ENCODE measurements around the gene SDR39U1. TPM values are rescaled to one million over a fixed set of nuclear protein-coding genes. Genes with fewer than 3 reads are reported as not detected.
"Not testable (repeated sequence)": the region's sequence is repeated elsewhere in the genome, so short reads cannot be mapped to it uniquely, and the experiment has no call there.

Gene SDR39U1
- polyA plus RNA-seq, 6 donors from 2014 or later = 79.5 to 106 (median 87.5) TPM

DNA sequence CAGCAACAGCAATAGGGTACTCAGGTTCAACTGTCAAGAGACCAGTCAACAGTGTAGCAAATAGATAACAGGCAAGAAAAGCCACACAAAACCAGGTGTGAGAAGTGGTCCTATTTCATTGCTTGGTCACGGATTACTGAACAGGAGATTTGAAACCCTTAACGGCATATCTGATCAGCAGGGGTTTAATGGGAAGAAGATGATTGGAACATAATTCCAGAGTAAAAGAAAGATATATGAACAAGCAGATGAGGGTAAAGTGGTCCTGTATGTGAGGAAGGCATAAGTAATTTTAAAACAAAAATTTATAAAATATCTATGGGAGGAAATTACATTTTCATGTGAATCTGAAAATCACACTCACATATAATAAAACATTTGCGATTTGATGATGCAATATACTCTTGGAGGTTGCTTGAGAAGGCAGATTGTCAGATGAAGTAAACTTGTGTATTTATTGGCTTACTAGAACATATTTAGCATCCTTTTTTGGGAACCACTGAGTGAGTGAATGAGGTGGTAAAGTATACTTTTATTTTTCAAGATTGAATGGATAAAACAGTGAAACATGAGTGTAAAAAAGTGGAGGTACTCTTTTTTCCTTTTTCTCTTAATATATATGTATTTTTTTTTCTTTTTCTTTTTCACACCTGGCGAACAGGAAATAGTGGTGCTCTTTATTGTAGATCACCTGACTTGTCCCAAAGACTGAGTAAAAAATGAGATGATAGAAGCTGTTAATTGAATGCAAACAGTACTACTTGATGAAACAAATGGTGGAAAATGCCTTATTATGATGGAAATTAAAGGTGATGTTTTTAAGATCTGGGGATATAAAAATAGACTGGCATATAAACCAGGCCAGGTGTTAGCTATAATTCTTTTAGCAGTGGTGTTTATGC lies 21.6 kb upstream of the SDR39U1 start:
- Mint-ChIP-seq H3K9me3 (peaks cover 0 to 3% (median 0%) of the 10 kb centered on the region in 7 donors), H3K36me3 (peaks cover 7 to 8% of the 10 kb centered on the region in 2 donors), H3K27ac (peak overlapping the region in 1 of 6 donors; percentile 83), H3K4me3 (no peak overlapping the region), H3K4me1 (peaks cover 4 to 9% (median 6%) of the 10 kb centered on the region in 3 donors), H3K27me3 (peaks cover 0 to 19% (median 0%) of the 10 kb centered on the region in 3 donors)
- DNase-seq (no peak), ATAC-seq (ENCODE audit: low read depth in 2 of 2) (no peak)

DNA sequence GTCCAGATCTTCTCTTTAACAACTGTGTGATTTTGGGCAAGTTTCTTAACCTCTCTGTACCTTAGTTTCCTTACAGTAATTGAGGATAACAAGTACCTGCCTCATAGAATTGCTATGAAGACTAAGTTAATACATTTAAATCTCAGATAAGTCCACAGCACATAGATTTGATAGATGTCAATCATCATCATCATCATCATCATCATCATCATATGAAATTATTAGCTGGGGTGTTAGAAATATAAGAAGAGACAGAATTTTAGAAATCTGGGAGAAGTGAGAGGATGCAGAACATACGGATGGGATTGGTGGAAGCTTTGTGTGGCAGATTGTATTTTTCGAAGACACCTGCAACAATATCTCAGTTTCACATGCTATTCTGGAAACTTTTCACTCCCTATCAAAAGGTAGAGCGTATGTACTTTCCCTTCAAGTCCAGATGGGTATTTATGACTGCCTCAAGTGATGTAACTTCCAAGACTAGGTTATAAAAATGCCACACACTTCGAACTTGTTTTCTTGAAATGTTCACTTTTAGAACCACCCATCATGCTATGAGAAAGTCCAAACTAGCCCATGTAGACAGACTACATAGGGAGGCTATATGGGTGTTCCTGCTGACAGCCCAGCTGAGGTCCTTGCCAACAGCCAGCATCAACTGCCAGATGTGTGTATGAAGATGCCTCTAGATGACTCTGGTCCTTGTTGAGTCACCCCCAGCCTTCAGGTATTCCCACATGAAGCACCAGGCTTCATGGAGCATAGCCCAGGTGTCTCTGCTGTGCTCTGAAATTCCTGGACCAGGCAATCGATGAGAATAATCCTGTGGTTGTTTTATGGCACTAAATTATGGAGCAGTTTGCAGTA lies 20.7 kb upstream of the SDR39U1 start:
- no peak overlapping the region for H3K4me3 Mint-ChIP-seq
- peak overlapping the region in 1 of 6 donors; percentile 49 for H3K27ac Mint-ChIP-seq
- H3K36me3 Mint-ChIP-seq = peaks cover 7 to 8% of the 10 kb centered on the region in 2 donors
- DNase-seq = no peak
- ATAC-seq (ENCODE audit: low read depth in 2 of 2) = no peak
- H3K27me3 Mint-ChIP-seq = peaks cover 0 to 20% (median 0%) of the 10 kb centered on the region in 3 donors
- peaks cover 0 to 3% (median 0%) of the 10 kb centered on the region in 7 donors for H3K9me3 Mint-ChIP-seq
- H3K4me1 Mint-ChIP-seq = peaks cover 4 to 9% (median 6%) of the 10 kb centered on the region in 3 donors

DNA sequence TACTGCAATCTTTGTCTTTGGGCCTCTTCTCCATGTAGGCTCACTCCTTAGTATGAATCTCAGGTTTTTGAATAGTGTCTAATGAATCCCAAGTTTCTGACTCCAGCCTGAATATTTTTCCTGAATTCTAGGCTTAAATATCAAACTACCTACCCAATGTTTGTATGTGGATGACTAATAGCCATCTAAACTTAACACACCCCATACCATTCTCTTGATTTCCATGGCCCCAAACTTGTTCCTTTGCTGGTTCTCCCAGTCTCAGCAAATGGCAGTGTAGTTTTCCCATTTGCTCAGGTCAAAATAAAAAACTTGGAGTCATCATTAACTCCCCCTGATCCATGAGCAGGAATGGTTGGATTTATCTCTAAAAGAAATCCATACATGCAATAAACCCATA lies 18.8 kb upstream of the SDR39U1 start:
- H3K27ac Mint-ChIP-seq = peak overlapping the region in 1 of 6 donors; percentile 35
- peaks cover 0 to 4% of the 10 kb centered on the region in 2 donors for H3K36me3 Mint-ChIP-seq
- ATAC-seq (ENCODE audit: low read depth in 2 of 2) (no peak), DNase-seq (no peak)
- no peak overlapping the region for H3K4me3 Mint-ChIP-seq
- peaks cover 0 to 2% (median 0%) of the 10 kb centered on the region in 7 donors for H3K9me3 Mint-ChIP-seq
- H3K4me1 Mint-ChIP-seq = peaks cover 4 to 9% (median 6%) of the 10 kb centered on the region in 3 donors
- peaks cover 0 to 7% (median 0%) of the 10 kb centered on the region in 3 donors for H3K27me3 Mint-ChIP-seq

DNA sequence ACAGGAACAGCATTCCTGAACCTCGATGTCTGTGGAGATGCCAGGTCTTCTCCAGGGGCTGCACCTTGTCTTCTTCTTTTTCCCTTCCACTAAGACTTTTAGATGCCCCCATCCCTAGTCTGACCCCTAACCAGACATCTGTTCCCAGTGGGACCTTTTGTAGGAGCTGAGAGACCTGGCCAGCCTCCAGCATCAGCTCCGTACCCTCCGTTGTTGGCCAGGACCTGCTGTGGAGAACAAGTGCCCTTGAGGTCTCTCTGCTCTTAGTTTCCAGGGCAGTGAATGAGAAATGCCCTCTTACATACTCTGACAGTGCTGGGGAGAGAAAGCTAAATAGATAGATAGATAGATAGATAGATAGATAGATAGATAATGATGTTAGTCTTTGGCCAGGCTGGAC lies 16.8 kb upstream of the SDR39U1 start:
- no peak for ATAC-seq (ENCODE audit: low read depth in 2 of 2)
- H3K9me3 Mint-ChIP-seq = peaks cover 0 to 8% (median 0%) of the 10 kb centered on the region in 7 donors
- peak overlapping the region in 1 of 6 donors; percentile 48 for H3K27ac Mint-ChIP-seq

GRCh38 chr14:24458736-24459135 lies 16.2 kb upstream of the SDR39U1 start:
- no peak overlapping the region for H3K4me3 Mint-ChIP-seq
- peaks cover 0 to 7% (median 0%) of the 10 kb centered on the region in 3 donors for H3K27me3 Mint-ChIP-seq
- H3K9me3 Mint-ChIP-seq = peaks cover 2 to 8% (median 6%) of the 10 kb centered on the region in 7 donors
- H3K36me3 Mint-ChIP-seq = peaks cover 7 to 8% of the 10 kb centered on the region in 2 donors
- no peak for ATAC-seq (ENCODE audit: low read depth in 2 of 2)
- peaks cover 0 to 3% (median 1%) of the 10 kb centered on the region in 3 donors for H3K4me1 Mint-ChIP-seq
- H3K27ac Mint-ChIP-seq = no peak overlapping the region
- no peak for DNase-seq

More for the DNA sequence above, 16.8 kb upstream of the SDR39U1 start:
- Mint-ChIP-seq H3K4me1 (peaks cover 2 to 5% (median 4%) of the 10 kb centered on the region in 3 donors), H3K27me3 (peaks cover 0 to 7% (median 0%) of the 10 kb centered on the region in 3 donors), H3K4me3 (no peak overlapping the region), H3K36me3 (peaks cover under 1 to 4% of the 10 kb centered on the region in 2 donors)
- DNase-seq = no peak

- Mint-ChIP-seq H3K36me3 (peaks cover 8 to 19% of the 10 kb centered on the region in 2 donors), H3K4me1 (no peaks in the 10 kb centered on the region), H3K27me3 (peaks cover 0 to 15% (median 0%) of the 10 kb centered on the region in 3 donors), H3K4me3 (no peak overlapping the region), H3K9me3 (peaks cover 2 to 9% (median 8%) of the 10 kb centered on the region in 7 donors), H3K27ac (no peak overlapping the region)
- DNase-seq (no peak), ATAC-seq (ENCODE audit: low read depth in 2 of 2) (no peak)
Measured at GRCh38 chr14:24456980-24457379, 14.4 kb upstream of the SDR39U1 start.

DNA sequence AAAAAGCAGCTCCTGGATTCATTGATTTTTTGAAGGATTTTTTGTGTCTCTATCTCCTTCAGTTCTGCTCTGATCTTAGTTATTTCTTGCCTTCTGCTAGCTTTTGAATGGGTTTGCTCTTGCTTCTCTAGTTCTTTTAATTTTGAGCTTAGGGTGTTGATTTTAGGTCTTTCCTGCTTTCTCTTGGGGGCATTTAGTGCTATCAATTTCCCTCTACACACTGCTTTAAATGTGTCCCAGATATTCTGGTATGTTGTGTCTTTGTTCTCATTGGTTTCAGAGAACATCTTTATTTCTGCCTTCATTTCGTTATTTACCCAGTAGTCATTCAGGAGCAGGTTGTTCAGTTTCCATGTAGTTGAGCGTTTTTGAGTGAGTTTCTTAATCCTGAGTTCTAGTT lies 8.3 kb upstream of the SDR39U1 start:
- not testable (repeated sequence) for H3K4me1 Mint-ChIP-seq; H3K4me3 Mint-ChIP-seq; H3K27ac Mint-ChIP-seq; DNase-seq; ATAC-seq (ENCODE audit: low read depth in 2 of 2); H3K9me3 Mint-ChIP-seq
- peaks cover 0 to 16% (median 0%) of the 10 kb centered on the region in 3 donors for H3K27me3 Mint-ChIP-seq
- H3K36me3 Mint-ChIP-seq = peaks cover 18 to 29% of the 10 kb centered on the region in 2 donors

GRCh38 chr14:24443053-24443665 lies 583 bp upstream of the SDR39U1 start:
- ATAC-seq (ENCODE audit: low read depth in 2 of 2) = no peak
- peaks cover 9 to 25% of the 10 kb centered on the region in 2 donors for H3K36me3 Mint-ChIP-seq
- peaks cover 0 to 8% (median 0%) of the 10 kb centered on the region in 3 donors for H3K27me3 Mint-ChIP-seq

DNA sequence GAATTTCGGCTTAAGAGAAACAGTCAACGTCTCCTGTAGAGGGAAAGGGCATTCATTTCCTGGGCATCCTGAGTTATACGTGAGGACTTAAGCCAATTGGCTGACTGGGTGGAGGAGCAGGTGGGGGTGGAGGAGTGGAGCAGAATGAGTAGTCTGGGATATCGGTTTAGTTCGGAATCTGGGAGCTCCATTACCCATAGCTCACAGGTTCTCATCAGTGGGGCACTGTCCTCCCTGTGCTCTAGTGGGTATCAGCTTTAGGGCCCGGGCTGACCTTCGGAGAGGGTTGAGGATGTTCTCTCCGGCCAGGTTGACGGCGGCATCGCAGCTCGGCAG lies 704 bp downstream of the SDR39U1 start:
- peak overlapping the region; percentile 93 to 99 (median 96) for H3K4me3 Mint-ChIP-seq
- H3K27ac Mint-ChIP-seq = peak overlapping the region; percentile 94 to 99 (median 96)
- peaks cover 0 to 7% (median 0%) of the 10 kb centered on the region in 3 donors for H3K27me3 Mint-ChIP-seq
- ATAC-seq (ENCODE audit: low read depth in 2 of 2) (no peak), DNase-seq (no peak)
- H3K9me3 Mint-ChIP-seq = peaks cover 0 to 6% (median 4%) of the 10 kb centered on the region in 7 donors
- peaks cover 40 to 57% (median 55%) of the 10 kb centered on the region in 3 donors for H3K4me1 Mint-ChIP-seq
- peaks cover 7 to 21% of the 10 kb centered on the region in 2 donors for H3K36me3 Mint-ChIP-seq

More at GRCh38 chr14:24443053-24443665, 583 bp upstream of the SDR39U1 start:
- Mint-ChIP-seq H3K9me3 (peaks cover 0 to 6% (median 4%) of the 10 kb centered on the region in 7 donors), H3K27ac (peak overlapping the region; percentile 95 to 99 (median 96)), H3K4me1 (peaks cover 32 to 46% (median 42%) of the 10 kb centered on the region in 3 donors), H3K4me3 (peak overlapping the region; percentile 93 to 99 (median 96))
- no peak for DNase-seq

DNA sequence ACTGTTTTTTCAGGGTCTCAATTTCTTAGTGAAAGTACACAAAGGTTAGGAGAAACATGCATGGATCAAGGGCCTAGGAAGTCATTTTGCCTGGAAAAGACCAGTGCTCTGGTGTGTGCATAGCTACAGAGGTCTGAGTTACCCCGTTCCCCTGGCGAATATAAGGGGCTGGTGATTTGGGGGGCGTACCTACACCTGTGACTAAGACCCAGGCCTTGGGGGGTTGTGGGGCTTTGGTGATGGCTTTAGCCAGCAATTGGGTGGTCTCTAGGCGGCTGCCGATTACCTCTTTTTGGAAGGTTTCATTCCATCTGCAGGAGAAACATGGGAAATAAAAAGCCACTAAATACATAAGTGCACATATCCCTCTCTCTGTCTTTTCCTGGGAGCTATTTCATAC lies 1.1 kb downstream of the SDR39U1 start:
- DNase-seq (no peak), ATAC-seq (ENCODE audit: low read depth in 2 of 2) (no peak)
- peaks cover 0 to 6% (median 4%) of the 10 kb centered on the region in 7 donors for H3K9me3 Mint-ChIP-seq
- H3K36me3 Mint-ChIP-seq = peaks cover 4 to 17% of the 10 kb centered on the region in 2 donors
- peak overlapping the region; percentile 94 to 99 (median 96) for H3K27ac Mint-ChIP-seq
- peaks cover 44 to 61% (median 58%) of the 10 kb centered on the region in 3 donors for H3K4me1 Mint-ChIP-seq
- H3K4me3 Mint-ChIP-seq = peak overlapping the region; percentile 93 to 99 (median 96)
- H3K27me3 Mint-ChIP-seq = peaks cover 0 to 3% (median 0%) of the 10 kb centered on the region in 3 donors

- H3K9me3 Mint-ChIP-seq = peaks cover 0 to 6% (median 4%) of the 10 kb centered on the region in 7 donors
- no peaks in the 10 kb centered on the region for H3K27me3 Mint-ChIP-seq
- peaks cover 49 to 68% (median 65%) of the 10 kb centered on the region in 3 donors for H3K4me1 Mint-ChIP-seq
- H3K4me3 Mint-ChIP-seq = peak overlapping the region in 7 of 8 donors; percentile 3 to 99 (median 96)
- no peak for DNase-seq
- H3K36me3 Mint-ChIP-seq = peaks cover 0 to 12% of the 10 kb centered on the region in 2 donors
- peak overlapping the region in 4 of 6 donors; percentile 39 to 99 (median 60) for H3K27ac Mint-ChIP-seq
- no peak for ATAC-seq (ENCODE audit: low read depth in 2 of 2)
Measured at GRCh38 chr14:24440606-24441399, 1.8 kb downstream of the SDR39U1 start.

Measured in naive B cell (primary cell).